Liver (tissue), 9 donors: ENCODE measurements around the gene RNF112. TPM values are rescaled to one million over a fixed set of nuclear protein-coding genes. Genes with fewer than 3 reads are reported as not detected.

ENCODE experiments used
- DNase-seq: peaks from one replicate; pipeline ENCODE4 v3.0.0-alpha.2; 2017; ENCODE audit warnings: low spot score
- H3K27ac ChIP-seq, 2 donors: one replicate each; pipeline ENCODE4 v1.7.0; 2013; ENCODE audit warnings: inconsistent platforms in 2 of 2, low read length in 2 of 2, control low read depth in 1 of 2, low read depth in 1 of 2, mild to moderate bottlenecking in 1 of 2
- H3K27me3 ChIP-seq, 4 donors: one replicate each; pipeline versions ENCODE4 v1.6.1 to v1.7.0; 2013; ENCODE audit warnings: low read length in 3 of 4, inconsistent platforms in 1 of 4, mild to moderate bottlenecking in 1 of 4, moderate library complexity in 1 of 4; ENCODE audit not compliant: control insufficient read depth in 4 of 4, insufficient read depth in 4 of 4
- H3K36me3 ChIP-seq, 4 donors: one replicate each; pipeline versions ENCODE4 v1.6.1 to v1.7.0; 2013; ENCODE audit warnings: low read length in 3 of 4, mild to moderate bottlenecking in 3 of 4, low read depth in 1 of 4, moderate library complexity in 1 of 4; ENCODE audit not compliant: control insufficient read depth in 4 of 4, insufficient read depth in 3 of 4
- H3K4me1 ChIP-seq, 4 donors: one replicate each; pipeline versions ENCODE4 v1.6.1 to v1.7.0; 2013; ENCODE audit warnings: low read length in 3 of 4, mild to moderate bottlenecking in 3 of 4, moderate library complexity in 1 of 4; ENCODE audit not compliant: control insufficient read depth in 4 of 4, insufficient read depth in 4 of 4
- H3K4me3 ChIP-seq, 3 donors: one replicate each; pipeline versions ENCODE4 v1.6.1 to v1.7.0; 2013; ENCODE audit warnings: low read length in 3 of 3, control low read depth in 1 of 3, low read depth in 1 of 3, mild to moderate bottlenecking in 1 of 3
- H3K9ac ChIP-seq, 2 donors: one replicate each; pipeline ENCODE4 v1.7.0; 2013; ENCODE audit warnings: low read length in 2 of 2, mild to moderate bottlenecking in 2 of 2, moderate library complexity in 2 of 2, control low read depth in 1 of 2, low read depth in 1 of 2
- H3K9me3 ChIP-seq, 4 donors: one replicate each; pipeline versions ENCODE4 v1.6.1 to v1.7.0; 2013; ENCODE audit warnings: low read length in 3 of 4; ENCODE audit not compliant: control insufficient read depth in 4 of 4
- EGR1 ChIP-seq, 2 donors: IDR thresholded peaks; 2 replicates each; pipeline ENCODE4 v1.6.1; 2016 to 2018; ENCODE audit warnings: antibody characterized with exemption in 2 of 2, low read depth in 2 of 2
- FOXA1 ChIP-seq: IDR thresholded peaks from 2 replicates; pipeline ENCODE4 v1.6.1; 2016; ENCODE audit warnings: antibody characterized with exemption
- FOXA2 ChIP-seq: IDR thresholded peaks from 2 replicates; pipeline ENCODE4 v1.6.1; 2016; ENCODE audit warnings: antibody characterized with exemption
- GABPA ChIP-seq, 2 donors: IDR thresholded peaks in 1 of 2; conservative IDR thresholded peaks in 1 of 2; 2 replicates each; pipeline ENCODE4 v1.6.1; 2016; ENCODE audit warnings: antibody characterized with exemption in 2 of 2, mild to moderate bottlenecking in 1 of 2, moderate library complexity in 1 of 2
- HNF4A ChIP-seq, 2 donors: conservative IDR thresholded peaks; 2 replicates each; pipeline ENCODE4 v1.6.1; 2016; ENCODE audit warnings: antibody characterized with exemption in 2 of 2, mild to moderate bottlenecking in 2 of 2
- HNF4G ChIP-seq: IDR thresholded peaks from 2 replicates; pipeline ENCODE4 v1.6.1; 2016; ENCODE audit warnings: antibody characterized with exemption
- JUND ChIP-seq, 2 donors: IDR thresholded peaks; 2 replicates each; pipeline ENCODE4 v1.6.1; 2016; ENCODE audit warnings: antibody characterized with exemption in 2 of 2
- NR2F2 ChIP-seq: IDR thresholded peaks from 2 replicates; pipeline ENCODE4 v1.6.1; 2016; ENCODE audit warnings: antibody characterized with exemption
- RAD21 ChIP-seq, 2 donors: IDR thresholded peaks; 2 replicates each; pipeline ENCODE4 v1.6.1; 2016; ENCODE audit warnings: antibody characterized with exemption in 2 of 2, mild to moderate bottlenecking in 2 of 2
- RXRA ChIP-seq, 2 donors: IDR thresholded peaks; 2 replicates each; pipeline ENCODE4 v1.6.1; 2017 to 2018; ENCODE audit warnings: antibody characterized with exemption in 2 of 2, mild to moderate bottlenecking in 1 of 2
- SP1 ChIP-seq: IDR thresholded peaks from 2 replicates; pipeline ENCODE4 v1.6.1; 2018; ENCODE audit warnings: antibody characterized with exemption, mild to moderate bottlenecking
- TAF1 ChIP-seq: conservative IDR thresholded peaks from 2 replicates; pipeline ENCODE4 v1.6.1; 2016; ENCODE audit warnings: antibody characterized with exemption, mild to moderate bottlenecking
- YY1 ChIP-seq: IDR thresholded peaks from 2 replicates; pipeline ENCODE4 v1.6.1; 2016; ENCODE audit warnings: antibody characterized with exemption, mild to moderate bottlenecking
- WGBS: extraction: QIAGEN DNeasy Blood & Tissue Kit; methylation state at CpG from one replicate; pipeline ENCODE4 v1.1.7; 2013; 5-methylcytosine and 5-hydroxymethylcytosine counted together
- polyA plus RNA-seq, 2 donors: library from polyadenylated mRNA; stranded (reverse) in 1 of 2; unstranded in 1 of 2; fragments of 200-250 nt in 1 of 2; fragments of >200 nt in 1 of 2; fragmentation: Nextera tagmentation in 1 of 2; extraction: Ambion mirVana in 1 of 2; gene quantifications; one replicate each; pipeline versions ENCODE4 v1.2.1 to v1.2.3, GENCODE V29; 2013 to 2015
- total RNA-seq, 2 donors: library from RNA; depleted of rRNA; stranded (reverse); fragments of >200 nt; gene quantifications; one replicate each; pipeline ENCODE4 v1.2.3, GENCODE V29; 2014
- TF ChIP-seq, protein P1 (sequence below): fragments of 150-350 bp; IDR thresholded peaks from 2 replicates; pipeline ENCODE4 v1.5.1; 2017; ENCODE audit warnings: improper control_type of control experiment, low read depth, low read length; ENCODE audit not compliant: missing input control
- TF ChIP-seq, protein P2 (sequence below): IDR thresholded peaks from 2 replicates; pipeline ENCODE4 v1.6.1; 2016; ENCODE audit warnings: antibody characterized with exemption, mild to moderate bottlenecking
- TF ChIP-seq, protein P3 (sequence below): IDR thresholded peaks from 2 replicates; pipeline ENCODE4 v1.6.1; 2016; ENCODE audit warnings: antibody characterized with exemption
- TF ChIP-seq, protein P4 (sequence below): IDR thresholded peaks from 2 replicates; pipeline ENCODE4 v1.6.1; 2016; ENCODE audit warnings: antibody characterized with exemption
- TF ChIP-seq, protein P5 (sequence below): IDR thresholded peaks from 2 replicates; pipeline ENCODE4 v1.6.1; 2016; ENCODE audit warnings: antibody characterized with exemption
- donor health status: healthy.
- donor health status: healthy.
- donor health status: healthy.
- donor health status: healthy.
- donor health status: healthy.

RNF112 gene
- total and polyA plus RNA-seq, 4 donors: 0.04 to 0.42 (median 0.20) TPM

DNA sequence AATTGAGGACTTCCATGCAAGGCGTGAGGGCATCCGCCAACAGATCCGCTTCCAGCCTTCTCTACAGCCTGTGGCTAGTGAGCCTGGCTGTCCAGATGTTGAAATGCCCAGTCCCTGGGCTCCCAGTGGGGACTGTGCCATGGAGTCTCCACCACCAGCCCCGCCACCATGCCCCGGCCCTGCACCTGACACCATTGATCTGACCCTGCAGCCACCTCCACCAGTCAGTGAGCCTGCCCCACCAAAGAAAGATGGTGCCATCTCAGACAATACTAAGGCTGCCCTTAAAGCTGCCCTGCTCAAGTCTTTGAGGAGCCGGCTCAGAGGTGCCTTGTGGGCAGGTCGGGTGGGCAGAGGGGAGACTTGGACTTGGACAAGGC lies 29.7 kb upstream of the RNF112 start:
- Histone ChIP-seq H3K27me3 (no peaks in the 10 kb centered on the region), H3K9ac (no peak overlapping the region), H3K27ac (no peak overlapping the region), H3K36me3 (peaks cover 6 to 22% (median 10%) of the 10 kb centered on the region in 4 donors), H3K4me3 (no peak overlapping the region), H3K4me1 (peaks cover 6 to 23% (median 14%) of the 10 kb centered on the region in 4 donors), H3K9me3 (no peaks in the 10 kb centered on the region)
- 97% methylated on average over 7 of the region's 7 CpGs for WGBS
- no peak for DNase-seq
- TF ChIP-seq HNF4A (conservative IDR thresholded peaks at IDR 0.05): no peak
- no peak for TF ChIP-seq YY1
- no peak for TF ChIP-seq NR2F2
- no peak for TF ChIP-seq TAF1
- TF ChIP-seq FOXA1: no peak
- TF ChIP-seq RXRA (IDR thresholded peaks at IDR 0.05): no peak
- no peak for TF ChIP-seq HNF4G
- no peak for TF ChIP-seq RAD21 (IDR thresholded peaks at IDR 0.05)
- TF ChIP-seq, protein P1, sequence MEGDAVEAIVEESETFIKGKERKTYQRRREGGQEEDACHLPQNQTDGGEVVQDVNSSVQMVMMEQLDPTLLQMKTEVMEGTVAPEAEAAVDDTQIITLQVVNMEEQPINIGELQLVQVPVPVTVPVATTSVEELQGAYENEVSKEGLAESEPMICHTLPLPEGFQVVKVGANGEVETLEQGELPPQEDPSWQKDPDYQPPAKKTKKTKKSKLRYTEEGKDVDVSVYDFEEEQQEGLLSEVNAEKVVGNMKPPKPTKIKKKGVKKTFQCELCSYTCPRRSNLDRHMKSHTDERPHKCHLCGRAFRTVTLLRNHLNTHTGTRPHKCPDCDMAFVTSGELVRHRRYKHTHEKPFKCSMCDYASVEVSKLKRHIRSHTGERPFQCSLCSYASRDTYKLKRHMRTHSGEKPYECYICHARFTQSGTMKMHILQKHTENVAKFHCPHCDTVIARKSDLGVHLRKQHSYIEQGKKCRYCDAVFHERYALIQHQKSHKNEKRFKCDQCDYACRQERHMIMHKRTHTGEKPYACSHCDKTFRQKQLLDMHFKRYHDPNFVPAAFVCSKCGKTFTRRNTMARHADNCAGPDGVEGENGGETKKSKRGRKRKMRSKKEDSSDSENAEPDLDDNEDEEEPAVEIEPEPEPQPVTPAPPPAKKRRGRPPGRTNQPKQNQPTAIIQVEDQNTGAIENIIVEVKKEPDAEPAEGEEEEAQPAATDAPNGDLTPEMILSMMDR: no peak
- TF ChIP-seq, protein P2, sequence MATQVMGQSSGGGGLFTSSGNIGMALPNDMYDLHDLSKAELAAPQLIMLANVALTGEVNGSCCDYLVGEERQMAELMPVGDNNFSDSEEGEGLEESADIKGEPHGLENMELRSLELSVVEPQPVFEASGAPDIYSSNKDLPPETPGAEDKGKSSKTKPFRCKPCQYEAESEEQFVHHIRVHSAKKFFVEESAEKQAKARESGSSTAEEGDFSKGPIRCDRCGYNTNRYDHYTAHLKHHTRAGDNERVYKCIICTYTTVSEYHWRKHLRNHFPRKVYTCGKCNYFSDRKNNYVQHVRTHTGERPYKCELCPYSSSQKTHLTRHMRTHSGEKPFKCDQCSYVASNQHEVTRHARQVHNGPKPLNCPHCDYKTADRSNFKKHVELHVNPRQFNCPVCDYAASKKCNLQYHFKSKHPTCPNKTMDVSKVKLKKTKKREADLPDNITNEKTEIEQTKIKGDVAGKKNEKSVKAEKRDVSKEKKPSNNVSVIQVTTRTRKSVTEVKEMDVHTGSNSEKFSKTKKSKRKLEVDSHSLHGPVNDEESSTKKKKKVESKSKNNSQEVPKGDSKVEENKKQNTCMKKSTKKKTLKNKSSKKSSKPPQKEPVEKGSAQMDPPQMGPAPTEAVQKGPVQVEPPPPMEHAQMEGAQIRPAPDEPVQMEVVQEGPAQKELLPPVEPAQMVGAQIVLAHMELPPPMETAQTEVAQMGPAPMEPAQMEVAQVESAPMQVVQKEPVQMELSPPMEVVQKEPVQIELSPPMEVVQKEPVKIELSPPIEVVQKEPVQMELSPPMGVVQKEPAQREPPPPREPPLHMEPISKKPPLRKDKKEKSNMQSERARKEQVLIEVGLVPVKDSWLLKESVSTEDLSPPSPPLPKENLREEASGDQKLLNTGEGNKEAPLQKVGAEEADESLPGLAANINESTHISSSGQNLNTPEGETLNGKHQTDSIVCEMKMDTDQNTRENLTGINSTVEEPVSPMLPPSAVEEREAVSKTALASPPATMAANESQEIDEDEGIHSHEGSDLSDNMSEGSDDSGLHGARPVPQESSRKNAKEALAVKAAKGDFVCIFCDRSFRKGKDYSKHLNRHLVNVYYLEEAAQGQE: no peak
- TF ChIP-seq EGR1 (IDR thresholded peaks at IDR 0.05; ENCODE audit: low read depth in 2 of 2): no peak
- TF ChIP-seq, protein P3, sequence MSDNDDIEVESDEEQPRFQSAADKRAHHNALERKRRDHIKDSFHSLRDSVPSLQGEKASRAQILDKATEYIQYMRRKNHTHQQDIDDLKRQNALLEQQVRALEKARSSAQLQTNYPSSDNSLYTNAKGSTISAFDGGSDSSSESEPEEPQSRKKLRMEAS: no peak
- TF ChIP-seq, protein P4, sequence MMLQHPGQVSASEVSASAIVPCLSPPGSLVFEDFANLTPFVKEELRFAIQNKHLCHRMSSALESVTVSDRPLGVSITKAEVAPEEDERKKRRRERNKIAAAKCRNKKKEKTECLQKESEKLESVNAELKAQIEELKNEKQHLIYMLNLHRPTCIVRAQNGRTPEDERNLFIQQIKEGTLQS: no peak
- TF ChIP-seq JUND (IDR thresholded peaks at IDR 0.05): no peak
- TF ChIP-seq SP1: no peak
- no peak for TF ChIP-seq FOXA2
- TF ChIP-seq GABPA (IDR thresholded peaks at IDR 0.05 in 1 of 2, conservative IDR thresholded peaks at IDR 0.05 in 1 of 2): no peak
- TF ChIP-seq, protein P5, sequence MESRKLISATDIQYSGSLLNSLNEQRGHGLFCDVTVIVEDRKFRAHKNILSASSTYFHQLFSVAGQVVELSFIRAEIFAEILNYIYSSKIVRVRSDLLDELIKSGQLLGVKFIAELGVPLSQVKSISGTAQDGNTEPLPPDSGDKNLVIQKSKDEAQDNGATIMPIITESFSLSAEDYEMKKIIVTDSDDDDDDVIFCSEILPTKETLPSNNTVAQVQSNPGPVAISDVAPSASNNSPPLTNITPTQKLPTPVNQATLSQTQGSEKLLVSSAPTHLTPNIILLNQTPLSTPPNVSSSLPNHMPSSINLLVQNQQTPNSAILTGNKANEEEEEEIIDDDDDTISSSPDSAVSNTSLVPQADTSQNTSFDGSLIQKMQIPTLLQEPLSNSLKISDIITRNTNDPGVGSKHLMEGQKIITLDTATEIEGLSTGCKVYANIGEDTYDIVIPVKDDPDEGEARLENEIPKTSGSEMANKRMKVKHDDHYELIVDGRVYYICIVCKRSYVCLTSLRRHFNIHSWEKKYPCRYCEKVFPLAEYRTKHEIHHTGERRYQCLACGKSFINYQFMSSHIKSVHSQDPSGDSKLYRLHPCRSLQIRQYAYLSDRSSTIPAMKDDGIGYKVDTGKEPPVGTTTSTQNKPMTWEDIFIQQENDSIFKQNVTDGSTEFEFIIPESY: no peak
